Right lobe of liver (tissue), 6 donors: ENCODE results near the gene SCYGR3. TPM values are rescaled to one million over a fixed set of nuclear protein-coding genes. Genes with fewer than 3 reads are reported as not detected.
A peak's percentile ranks its signal among the peaks of the same experiment; 100 is the strongest.

Source experiments
- ATAC-seq, 4 donors: fragments of 200-7000 bp; cut with Tn5 transposase; one replicate each; pipeline ENCODE4 v1.9.1; 2020; ENCODE audit warnings: mild to moderate bottlenecking in 4 of 4, moderate library complexity in 4 of 4
- DNase-seq, 3 donors: peaks; one replicate each; pipeline ENCODE4 v3.0.0-alpha.2; 2020
- H3K27ac ChIP-seq, 3 donors: fragments of 200-600 bp; one replicate each; pipeline ENCODE4 v1.8.0; 2022
- H3K27me3 ChIP-seq, 2 donors: fragments of 200-600 bp; one replicate each; pipeline ENCODE4 v1.8.0; 2022
- H3K36me3 ChIP-seq, 4 donors: fragments of 200-600 bp; sonication (generic) in 1 of 4; one replicate each; pipeline versions ENCODE4 v1.5.1 to v1.8.0; 2017 to 2022; ENCODE audit warnings: control low read depth in 1 of 4
- H3K4me1 ChIP-seq, 4 donors: fragments of 200-600 bp; sonication (generic) in 1 of 4; one replicate each; pipeline versions ENCODE4 v1.5.1 to v1.8.0; 2017 to 2022; ENCODE audit warnings: control low read depth in 1 of 4
- H3K4me3 ChIP-seq, 3 donors: fragments of 200-600 bp; one replicate each; pipeline ENCODE4 v1.8.0; 2022
- H3K9me3 ChIP-seq, 4 donors: fragments of 200-600 bp; sonication (generic) in 1 of 4; one replicate each; pipeline versions ENCODE4 v1.5.1 to v1.8.0; 2017 to 2022; ENCODE audit warnings: control low read depth in 1 of 4
- CTCF ChIP-seq, 4 donors: fragments of 200-600 bp in 3 of 4; fragments of 450-650 bp in 1 of 4; IDR thresholded peaks; one replicate each; pipeline versions ENCODE4 v1.5.1 to v1.8.0; 2016 to 2022; ENCODE audit warnings: antibody characterized with exemption in 4 of 4, mild to moderate bottlenecking in 2 of 4
- POLR2A ChIP-seq: fragments of 450-650 bp; IDR thresholded peaks from one replicate; pipeline ENCODE4 v1.6.1; 2017; ENCODE audit warnings: antibody characterized with exemption, mild to moderate bottlenecking
- WGBS: methylation state at CpG from one replicate; pipeline ENCODE4 v1.1.6; 2018; ENCODE audit warnings: low coverage, low lambda C conversion rate; ENCODE audit not compliant: insufficient coverage; ENCODE audit errors: missing lambda C conversion rate; 5-methylcytosine and 5-hydroxymethylcytosine counted together
- intact Hi-C, 2 donors: fragments of 100-400 bp; cut with DNase I; formaldehyde crosslinking; loops; one replicate each; pipeline versions ENCODE4 v1.11.2 to v1.14.1; 2022
- total RNA-seq, 6 experiments: library from RNA; depleted of rRNA in 2 of 6; stranded (reverse); fragments of >200 nt in 2 of 6; fragmentation: NEBNext Ultra II Directional in 3 of 6; extraction: Animal tissue kit (Norgen Biotek cat#: 25700) in 3 of 6; gene quantifications; one replicate each; pipeline versions ENCODE4 v1.1.0 to v1.2.4, GENCODE V29; 2016 to 2023
- donor health status: DM: no; HTN: yes; CAD: no.
- donor health status: DM: no; HTN: no; CAD: no.
- donor health status: DM: no; HTN: no; CAD: no.
- donor health status: DM: no; HTN: yes; CAD: no.
- donor health status: DM: no; HTN: yes; CAD: no.

Gene SCYGR3
- total RNA-seq, 6 experiments from 2014 or later, result not detected

DNA sequence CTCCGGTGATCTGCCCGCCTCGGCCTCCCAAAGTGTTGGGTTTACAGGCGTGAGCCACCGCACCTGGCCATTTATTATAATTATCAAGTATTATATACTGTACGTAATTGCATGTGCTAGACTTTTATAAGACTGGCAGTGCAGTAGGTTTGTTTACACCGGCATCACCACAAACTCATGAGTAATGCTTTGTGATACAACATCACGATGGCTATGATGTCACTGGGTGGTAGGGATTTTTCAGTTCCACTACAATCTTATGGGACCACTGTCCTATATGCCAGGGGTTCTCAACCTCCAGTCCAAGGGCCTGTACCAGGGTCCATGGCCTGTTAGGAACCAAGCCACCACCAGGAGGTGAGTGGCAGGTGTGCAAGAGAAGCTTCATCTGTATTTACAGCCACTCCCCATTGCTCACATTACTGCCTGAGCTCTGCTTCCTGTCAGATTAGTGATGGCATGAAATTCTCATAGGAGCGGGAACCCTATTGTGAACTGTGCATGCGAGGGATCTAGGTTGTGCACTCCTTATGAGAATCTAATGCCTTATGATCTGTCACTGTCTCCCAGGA, 12.0 kb upstream of the SCYGR3 start:
- H3K9me3 ChIP-seq, result no peaks in the 10 kb centered on the region
- ATAC-seq (no peak), DNase-seq (no peak)
- no peak overlapping the region for H3K27ac ChIP-seq
- no peaks in the 10 kb centered on the region for H3K27me3 ChIP-seq
- intact Hi-C loops, result no loop called here
- 98% methylated on average over 8 of the region's 10 CpGs for WGBS
- no peaks in the 10 kb centered on the region for H3K4me1 ChIP-seq
- TF ChIP-seq CTCF (IDR thresholded peaks at IDR 0.05), result no peak
- no peaks in the 10 kb centered on the region for H3K36me3 ChIP-seq
- no peak overlapping the region for H3K4me3 ChIP-seq

DNA sequence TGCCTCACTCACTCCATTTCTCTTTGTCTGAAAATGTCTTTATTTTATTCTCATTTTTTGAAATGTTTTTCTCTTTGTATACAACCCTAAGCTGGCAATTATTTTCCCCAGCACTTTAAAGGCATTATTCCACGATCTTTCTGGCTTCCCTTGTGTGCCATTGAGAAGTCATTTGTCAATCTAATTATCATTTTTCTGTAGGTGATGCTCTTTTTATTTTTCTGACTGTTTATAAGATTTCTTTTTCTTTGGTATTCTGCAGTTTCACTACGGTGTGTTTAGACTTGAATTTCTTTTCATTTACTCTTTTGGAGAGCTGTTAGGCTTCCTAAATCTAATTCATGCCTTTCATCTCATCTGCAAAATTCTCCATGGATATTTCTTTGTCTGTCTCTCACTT, 10.8 kb upstream of the SCYGR3 start:
- no peak for TF ChIP-seq POLR2A
- no peaks in the 10 kb centered on the region for H3K4me1 ChIP-seq
- no peak for ATAC-seq
- H3K4me3 ChIP-seq, result no peak overlapping the region
- H3K27ac ChIP-seq, result no peak overlapping the region
- intact Hi-C loops, result no loop called here
- H3K9me3 ChIP-seq, result no peaks in the 10 kb centered on the region
- 45% methylated on average over 2 of the region's 2 CpGs for WGBS
- no peaks in the 10 kb centered on the region for H3K36me3 ChIP-seq
- no peak for DNase-seq
- H3K27me3 ChIP-seq, result no peaks in the 10 kb centered on the region

DNA sequence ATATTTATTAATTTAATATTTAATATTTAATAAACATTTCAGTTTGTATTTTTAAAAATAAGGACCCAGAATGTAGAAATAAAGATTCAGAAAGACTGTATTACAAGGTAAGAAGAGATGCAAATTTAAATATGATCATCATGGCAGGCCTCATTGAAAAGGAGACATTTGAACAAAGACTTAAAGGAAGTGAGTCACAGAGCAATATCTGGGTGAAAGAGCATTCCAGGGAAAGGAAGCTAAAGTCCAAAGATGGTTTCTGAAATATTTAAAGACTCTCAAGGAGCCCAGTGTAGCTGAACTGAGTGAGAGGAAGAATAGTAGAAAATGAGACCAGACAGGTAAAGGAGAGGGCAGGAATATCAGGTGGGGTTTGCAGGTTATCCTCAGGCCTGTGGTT, 8.6 kb upstream of the SCYGR3 start:
- H3K27me3 ChIP-seq, result no peaks in the 10 kb centered on the region
- H3K36me3 ChIP-seq, result no peaks in the 10 kb centered on the region
- no peak overlapping the region for H3K27ac ChIP-seq
- intact Hi-C loops, result no loop called here
- no peak for TF ChIP-seq CTCF (IDR thresholded peaks at IDR 0.05)
- no peak for TF ChIP-seq POLR2A
- H3K4me1 ChIP-seq, result no peaks in the 10 kb centered on the region
- H3K9me3 ChIP-seq, result no peaks in the 10 kb centered on the region
- no peak for DNase-seq
- no peak overlapping the region for H3K4me3 ChIP-seq
- peak in 1 of 4 donors; percentile 17 for ATAC-seq

- 56% methylated on average over 6 of the region's 20 CpGs for WGBS
- intact Hi-C loops, result no loop called here
- Histone ChIP-seq H3K27me3 (no peaks in the 10 kb centered on the region), H3K4me3 (no peak within 1 kb of the TSS), H3K4me1 (no peaks in the 10 kb centered on the region), H3K9me3 (no peaks in the 10 kb centered on the region), H3K36me3 (no peaks in the 10 kb centered on the region), H3K27ac (no peak within 1 kb of the TSS)
- DNase-seq (no peak), ATAC-seq (peak; percentile 18 to 72 (median 52))
- no peak for TF ChIP-seq CTCF (IDR thresholded peaks at IDR 0.05)
- no peak for TF ChIP-seq POLR2A
Observed at GRCh38 chr2:227617316-227618230, 2.9 kb upstream of the SCYGR3 start, which contains the start of gene SCYGR4. SCYGR4 (plus strand) TSS chr2:227617498; CDS start chr2:227617498, 0 bp downstream.

DNA sequence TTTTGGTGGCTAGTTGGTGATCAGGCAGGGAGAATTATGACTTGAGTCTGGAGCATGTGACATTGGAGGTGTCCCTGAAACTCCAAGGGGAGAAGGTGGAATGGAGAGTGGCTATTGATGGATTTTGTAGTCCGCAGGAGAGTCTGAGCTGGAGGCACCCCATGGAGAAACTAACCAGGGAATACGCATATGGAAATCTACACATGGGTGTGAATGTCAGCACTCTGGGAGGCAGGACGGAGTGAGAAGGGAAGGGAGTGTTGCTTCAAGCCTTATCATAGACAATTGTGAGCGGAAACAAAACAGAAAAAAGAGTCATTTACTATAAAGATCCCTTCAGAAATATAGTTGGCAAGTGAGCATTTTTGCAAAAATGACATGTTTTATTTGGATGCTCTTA, 2.0 kb upstream of the SCYGR3 start:
- no peaks in the 10 kb centered on the region for H3K27me3 ChIP-seq
- H3K27ac ChIP-seq, result no peak overlapping the region
- no peaks in the 10 kb centered on the region for H3K36me3 ChIP-seq
- TF ChIP-seq CTCF (IDR thresholded peaks at IDR 0.05) (no peak), POLR2A (no peak)
- DNase-seq, result no peak
- ATAC-seq, result no peak
- H3K9me3 ChIP-seq, result no peaks in the 10 kb centered on the region
- H3K4me1 ChIP-seq, result no peaks in the 10 kb centered on the region
- no peak overlapping the region for H3K4me3 ChIP-seq
- 31% methylated on average over 4 of the region's 4 CpGs for WGBS
- intact Hi-C loops, result no loop called here
